GM12891 (cell line): Measurements from ENCODE around the gene MFSD6L.

ENCODE experiments used
- PAX5 ChIP-seq: IDR thresholded peaks from 2 replicates; pipeline ENCODE4 v1.6.1; 2011; ENCODE audit warnings: low read length, moderate library complexity, mild to moderate bottlenecking; ENCODE audit not compliant: insufficient read depth, severe bottlenecking
- POLR2A ChIP-seq: IDR thresholded peaks from 2 replicates; pipeline ENCODE4 v1.6.1; 2011; ENCODE audit warnings: low read depth, low read length, control low read depth
- POLR2AphosphoS5 ChIP-seq: IDR thresholded peaks from 2 replicates; pipeline ENCODE4 v1.6.1; 2011; ENCODE audit warnings: low read depth, low read length, control low read depth
- POU2F2 ChIP-seq: IDR thresholded peaks from 2 replicates; pipeline ENCODE4 v1.6.1; 2011; ENCODE audit warnings: low read depth, mild to moderate bottlenecking, control low read depth, low read length, moderate library complexity
- SPI1 ChIP-seq: IDR thresholded peaks from 2 replicates; pipeline ENCODE4 v1.6.1; 2011; ENCODE audit warnings: low read depth, low read length, control low read depth
- TAF1 ChIP-seq: IDR thresholded peaks from 2 replicates; pipeline ENCODE4 v1.6.1; 2011; ENCODE audit warnings: low read depth, low read length, control low read depth

GRCh38 chr17:8822401-8823035 lies 23.4 kb upstream of the MFSD6L start:
- TF ChIP-seq POLR2A (no peak), POLR2AphosphoS5 (no peak), TAF1 (no peak), POU2F2 (no peak), PAX5 (no peak), SPI1 (no peak)
